GM15510 (cell line): ENCODE data around the gene LSAMP.

Source experiments
- POLR2A ChIP-seq: IDR thresholded peaks from 3 replicates; pipeline ENCODE4 v1.6.1; 2011; ENCODE audit warnings: borderline replicate concordance; ENCODE audit not compliant: insufficient read length; ENCODE audit errors: extremely low read depth

LSAMP gene

DNA sequence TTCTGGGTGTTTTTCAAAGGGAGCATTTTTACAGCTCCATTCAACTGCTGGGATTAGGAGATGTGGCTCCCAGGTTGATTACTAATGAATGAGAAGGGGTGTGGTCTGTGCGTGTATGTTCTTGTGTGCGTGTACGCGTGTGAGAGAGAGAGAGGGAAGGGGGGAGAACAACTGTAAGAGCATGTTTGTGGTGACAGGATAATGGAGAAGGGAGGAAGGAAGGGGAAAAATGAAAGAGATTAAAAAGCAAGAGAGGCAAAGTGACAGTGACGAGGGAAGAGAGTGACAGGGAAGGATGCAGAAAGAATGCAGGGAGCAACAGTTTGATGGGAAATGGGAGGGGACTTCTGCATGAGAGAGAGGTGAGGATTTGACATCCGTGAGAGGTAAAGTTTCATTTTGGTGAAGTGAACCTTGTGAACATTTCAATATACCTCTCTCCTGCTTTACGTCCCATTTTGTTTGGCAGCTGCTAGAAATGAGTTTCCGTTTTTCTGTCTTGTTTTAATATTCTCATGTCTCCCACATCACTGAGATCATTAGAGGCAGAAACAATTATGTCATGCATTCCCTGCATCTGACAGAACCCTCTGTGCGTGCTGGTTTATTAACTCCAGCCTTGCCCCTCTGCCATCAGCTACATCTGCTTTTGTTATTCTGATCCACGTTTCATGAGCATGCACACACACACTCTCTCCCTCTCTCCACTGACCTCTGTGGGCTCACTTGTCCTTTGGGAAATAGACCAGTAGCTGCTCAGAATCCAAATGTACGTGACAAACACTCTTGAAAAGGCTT is 660.3 kb downstream of the LSAMP start:
- TF ChIP-seq POLR2A, result no peak

DNA sequence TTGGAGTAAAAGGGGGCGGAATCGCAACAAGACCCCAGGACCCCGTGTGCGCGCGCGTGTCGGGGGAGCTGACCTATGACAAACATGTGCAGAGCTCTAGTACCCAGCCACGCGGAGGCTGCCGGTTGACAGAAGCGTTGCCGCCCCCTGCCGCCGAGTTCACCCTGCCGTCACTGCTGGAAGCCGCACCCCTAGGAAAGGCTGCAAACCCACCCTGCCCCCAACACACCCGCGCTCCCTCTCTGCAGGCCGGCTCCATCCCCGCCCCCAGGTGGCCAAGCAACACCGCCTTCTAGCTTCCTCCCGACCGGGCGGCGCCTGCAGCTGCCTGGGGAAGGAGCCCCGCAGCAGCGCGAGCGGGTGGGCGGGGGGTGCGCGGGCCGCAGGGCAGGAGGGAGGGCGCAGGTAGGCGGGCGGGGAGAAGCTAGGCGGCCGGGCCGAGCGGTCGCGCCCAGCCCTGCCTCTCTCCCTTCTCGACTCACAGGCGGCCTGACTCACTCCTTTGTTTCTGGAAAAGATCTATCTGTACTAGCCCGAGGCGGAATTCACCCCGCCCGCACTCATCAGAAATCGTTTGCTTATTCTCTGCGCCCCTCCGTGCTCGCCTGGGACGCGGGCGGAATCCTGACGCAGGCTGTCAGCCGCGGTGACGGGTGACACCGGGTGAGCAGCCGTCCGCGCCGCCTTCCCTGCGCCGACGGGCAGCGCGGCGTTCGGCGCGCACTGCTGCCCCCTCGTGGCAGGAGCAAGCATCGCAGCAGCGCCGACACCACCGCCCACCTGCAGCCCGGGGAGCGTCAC is 661.1 kb downstream of the LSAMP start:
- TF ChIP-seq POLR2A, result no peak

DNA sequence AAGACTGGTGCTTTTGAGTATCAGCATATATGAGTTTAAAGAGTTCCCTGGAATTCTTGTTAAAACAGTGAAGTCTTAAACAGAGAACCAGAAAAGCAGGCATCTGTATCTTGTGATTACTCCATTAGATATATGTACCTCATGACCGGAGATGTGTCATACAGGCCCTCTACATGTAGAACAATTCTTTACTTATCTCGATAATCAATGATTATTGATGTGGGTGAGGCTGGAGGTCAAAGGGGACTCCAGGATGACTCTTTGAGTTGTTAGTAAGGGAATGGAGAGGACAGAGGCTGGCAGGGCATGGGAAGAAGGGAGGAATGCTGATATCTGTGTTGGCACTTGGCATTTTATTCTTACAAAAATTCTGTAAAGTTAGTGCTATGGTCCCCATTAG is 666.3 kb downstream of the LSAMP start:
- TF ChIP-seq POLR2A, result no peak

DNA sequence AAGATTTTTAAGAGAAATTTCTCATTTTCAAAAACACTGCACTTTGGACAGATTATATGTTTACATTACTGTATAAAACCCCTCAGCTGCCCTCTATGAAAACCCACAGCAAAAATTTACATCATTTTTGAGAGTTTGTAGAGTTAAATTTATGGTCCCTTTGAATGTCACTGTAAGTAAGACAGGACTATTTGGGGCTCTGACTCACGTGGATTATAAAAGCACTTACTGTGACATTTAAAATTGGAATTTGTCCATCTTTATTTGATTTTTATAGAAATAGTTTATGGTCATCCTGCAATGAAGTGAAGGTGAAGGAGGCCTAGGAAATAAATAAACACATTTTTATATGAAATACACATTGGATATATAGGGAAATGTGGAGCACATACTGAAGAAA is 672.3 kb downstream of the LSAMP start:
- no peak for TF ChIP-seq POLR2A

DNA sequence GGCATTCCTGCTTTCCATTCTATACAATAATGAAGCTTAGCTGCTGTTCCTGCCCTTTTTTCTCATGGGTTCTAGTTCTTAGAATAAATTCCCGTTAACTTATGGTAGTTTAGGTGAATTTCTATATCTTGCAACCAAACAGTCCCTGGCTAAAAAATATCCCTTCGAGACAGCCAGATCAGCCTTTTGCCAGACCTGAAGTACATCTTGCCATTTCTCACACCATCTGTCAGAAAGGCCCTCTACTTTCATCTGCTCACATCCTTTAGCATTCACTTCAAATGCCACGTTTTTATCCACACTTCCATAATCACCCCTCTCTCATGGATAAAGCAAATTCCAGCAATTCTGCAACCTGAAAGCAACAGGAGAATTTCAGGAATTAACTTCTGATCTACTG is 676.6 kb downstream of the LSAMP start:
- TF ChIP-seq POLR2A, result no peak

DNA sequence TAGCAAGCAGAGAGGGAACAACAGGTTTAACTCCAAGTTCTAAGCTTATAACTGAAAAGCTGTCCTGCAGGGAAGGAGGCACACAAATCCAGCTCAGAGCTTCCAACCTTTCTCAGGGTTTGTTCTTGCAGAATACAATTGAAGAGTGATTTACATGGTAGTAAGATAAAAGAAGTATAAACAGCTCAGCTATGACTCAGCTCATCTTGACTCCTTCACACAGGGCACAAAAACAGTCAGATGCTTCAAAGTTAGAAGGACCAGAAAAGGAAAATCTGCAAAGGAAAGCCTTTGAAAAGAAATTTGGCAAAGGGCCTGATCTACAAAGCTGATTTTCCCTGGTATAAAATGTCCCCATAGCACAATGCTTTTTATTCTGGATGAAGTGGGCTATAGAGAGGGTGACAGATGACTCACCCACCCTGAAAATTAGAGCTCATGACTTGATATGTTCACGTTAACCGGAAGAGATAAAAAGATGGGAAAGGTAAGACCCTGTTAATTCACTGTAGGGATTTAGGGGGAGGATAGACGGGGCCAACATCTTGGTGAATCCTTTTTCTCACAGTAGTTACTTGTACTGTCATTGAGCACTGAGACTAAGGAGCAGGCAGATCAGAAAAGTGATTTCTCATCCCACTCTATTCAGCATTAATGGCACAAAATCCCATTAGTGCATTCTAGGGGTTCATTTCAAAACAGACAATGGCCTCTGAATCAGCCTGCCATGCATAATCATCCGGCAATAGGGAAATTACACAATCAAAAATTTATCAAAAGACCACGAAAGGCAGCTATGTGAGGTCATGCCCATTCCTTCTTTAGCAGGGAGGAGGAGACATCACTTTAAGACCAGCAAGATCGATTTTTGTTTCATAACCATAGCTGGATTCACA is 678.5 kb downstream of the LSAMP start:
- no peak for TF ChIP-seq POLR2A

DNA sequence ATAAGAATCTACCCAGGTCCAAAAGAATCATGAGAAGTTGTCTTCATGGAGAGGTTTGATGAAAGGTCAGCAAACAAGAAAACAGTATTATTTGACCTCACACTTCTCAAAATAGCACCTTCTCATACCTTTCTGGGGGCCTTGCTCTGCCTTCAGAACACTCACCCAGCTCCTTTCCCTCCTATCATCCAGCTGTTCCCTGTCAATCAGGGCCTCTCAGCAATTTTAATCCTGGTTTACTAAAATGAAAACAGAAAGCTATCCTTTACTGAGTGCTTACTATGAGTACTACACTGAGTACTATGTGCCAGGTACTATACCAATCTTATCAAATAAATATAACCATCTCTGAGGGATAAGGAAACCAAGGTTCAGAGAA is 683.4 kb downstream of the LSAMP start:
- no peak for TF ChIP-seq POLR2A

DNA sequence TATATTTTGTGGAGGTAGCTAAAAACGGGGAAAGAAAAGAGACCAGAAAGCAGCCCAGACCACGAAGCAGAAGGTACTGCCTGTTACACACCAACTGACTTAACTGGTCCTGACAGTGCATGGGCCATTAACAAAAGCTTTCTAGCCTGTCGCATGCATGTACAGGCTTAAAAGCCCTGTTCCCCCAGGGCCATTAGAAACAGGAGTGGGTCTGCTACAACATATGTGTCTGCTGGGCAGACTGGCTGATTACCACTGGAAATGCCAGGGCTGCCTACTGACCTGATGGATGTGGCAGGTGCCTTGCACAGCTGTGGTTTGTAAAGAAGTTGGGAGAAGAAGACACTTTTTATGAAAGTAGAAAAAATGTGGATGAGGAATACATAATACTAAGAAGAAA is 684.6 kb downstream of the LSAMP start:
- no peak for TF ChIP-seq POLR2A

DNA sequence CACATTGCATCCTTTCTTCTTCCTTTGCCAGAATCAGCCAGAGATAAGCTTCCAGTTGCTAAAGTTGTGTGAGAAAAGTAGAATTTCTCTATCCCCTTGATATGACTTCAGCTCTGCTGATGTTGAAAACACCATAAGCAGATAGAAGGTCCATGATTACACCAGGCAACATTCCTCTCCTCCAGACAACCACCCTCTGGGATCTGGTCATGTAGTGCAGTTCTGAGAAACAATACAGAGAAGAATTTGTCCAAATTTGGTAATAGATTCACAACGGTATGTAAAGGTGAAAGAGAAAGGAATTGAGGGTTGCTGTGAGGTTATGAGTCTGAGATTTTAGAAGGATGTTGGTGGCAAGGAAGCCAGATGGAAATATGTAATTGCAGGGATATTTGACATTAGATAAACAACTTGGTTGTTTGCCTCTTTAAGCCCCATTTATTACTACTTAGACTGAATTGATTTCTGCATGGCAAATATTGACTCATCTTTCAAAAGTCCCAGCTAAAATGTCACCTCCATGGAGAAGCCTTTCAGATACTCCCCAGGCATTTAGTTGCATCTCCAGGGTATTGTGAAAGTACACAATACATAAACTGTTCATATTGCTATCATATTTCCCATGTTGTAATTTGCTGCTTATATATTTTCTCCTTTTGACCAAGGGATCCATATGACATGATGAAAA is 687.1 kb downstream of the LSAMP start:
- TF ChIP-seq POLR2A, result no peak
